Natural killer cell treated with Interleukin-12 subunit alpha and Interleukin-12 subunit beta and Interleukin-15 and Interleukin-18, amount 100 ng/mL, for 72 hours (primary cell): ENCODE measurements around the gene NELFB. TPM values are rescaled to one million over a fixed set of nuclear protein-coding genes. Genes with fewer than 3 reads are reported as not detected.
A peak's percentile ranks its signal among the peaks of the same experiment; 100 is the strongest.

Source experiments
- ATAC-seq, 2 donors: fragments of 150-1000 bp; cut with Tn5 transposase in 1 of 2; sonication (Bioruptor Pico), chemical (Tn5 transposase) in 1 of 2; 2 replicates each; pipeline ENCODE4 v1.10.0; 2021
- DNase-seq: peaks from one replicate; pipeline ENCODE4 v3.0.0; 2022; ENCODE audit warnings: low spot score
- H3K27ac Mint-ChIP-seq, 2 donors: 1 replicate in 1 of 2; 2 replicates in 1 of 2; pipeline ENCODE4 v1.8.0; 2022; ENCODE audit warnings: mixed read lengths in 2 of 2, mild to moderate bottlenecking in 1 of 2, moderate library complexity in 1 of 2
- H3K27me3 Mint-ChIP-seq, 2 donors: 1 replicate in 1 of 2; 2 replicates in 1 of 2; pipeline ENCODE4 v1.8.0; 2022; ENCODE audit warnings: mixed read lengths in 2 of 2
- H3K36me3 Mint-ChIP-seq: one replicate; pipeline ENCODE4 v1.8.0; 2022; ENCODE audit warnings: mixed read lengths
- H3K4me1 Mint-ChIP-seq, 2 donors: 1 replicate in 1 of 2; 2 replicates in 1 of 2; pipeline ENCODE4 v1.8.0; 2022; ENCODE audit warnings: low read depth in 2 of 2, mixed read lengths in 2 of 2, mild to moderate bottlenecking in 1 of 2
- H3K4me3 Mint-ChIP-seq: one replicate; pipeline ENCODE4 v1.8.0; 2022; ENCODE audit warnings: mixed read lengths
- H3K9me3 Mint-ChIP-seq: 2 replicates; pipeline ENCODE4 v1.8.0; 2022; ENCODE audit warnings: mixed read lengths
- total RNA-seq, 2 donors: library from RNA; stranded (reverse); gene quantifications; one replicate each; pipeline ENCODE4 v1.2.3, GENCODE V29; 2022

The NELFB gene
- total RNA-seq, 2 donors from 2014 or later: 58.8 to 90.3 TPM

GRCh38 chr9:137312852-137313325 is 57.8 kb downstream of the NELFB start:
- no peaks in the 10 kb centered on the region for H3K36me3 Mint-ChIP-seq
- ATAC-seq: no peak
- H3K9me3 Mint-ChIP-seq: no peaks in the 10 kb centered on the region
- H3K27me3 Mint-ChIP-seq: no peaks in the 10 kb centered on the region
- no peak overlapping the region for H3K4me3 Mint-ChIP-seq
- no peaks in the 10 kb centered on the region for H3K4me1 Mint-ChIP-seq
- no peak for DNase-seq
- H3K27ac Mint-ChIP-seq: no peak overlapping the region

- no peaks in the 10 kb centered on the region for H3K27me3 Mint-ChIP-seq
- DNase-seq: no peak
- H3K27ac Mint-ChIP-seq: no peak overlapping the region
- H3K4me3 Mint-ChIP-seq: no peak overlapping the region
- H3K36me3 Mint-ChIP-seq: no peaks in the 10 kb centered on the region
- no peaks in the 10 kb centered on the region for H3K9me3 Mint-ChIP-seq
- H3K4me1 Mint-ChIP-seq: no peaks in the 10 kb centered on the region
- ATAC-seq: no peak
These were observed 58.3 kb downstream of the NELFB start for GRCh38 chr9:137313326-137313936.

GRCh38 chr9:137313956-137314560 is 58.9 kb downstream of the NELFB start:
- ATAC-seq: no peak
- Mint-ChIP-seq H3K27me3 (no peaks in the 10 kb centered on the region), H3K36me3 (no peaks in the 10 kb centered on the region), H3K27ac (no peak overlapping the region), H3K4me1 (no peaks in the 10 kb centered on the region), H3K4me3 (no peak overlapping the region), H3K9me3 (no peaks in the 10 kb centered on the region)
- DNase-seq: no peak

- Mint-ChIP-seq H3K4me3 (no peak overlapping the region), H3K27ac (no peak overlapping the region), H3K9me3 (no peaks in the 10 kb centered on the region), H3K4me1 (peaks cover 0 to 2% of the 10 kb centered on the region in 2 donors), H3K36me3 (no peaks in the 10 kb centered on the region), H3K27me3 (no peaks in the 10 kb centered on the region)
- no peak for DNase-seq
- ATAC-seq: no peak
These were observed 59.7 kb downstream of the NELFB start for GRCh38 chr9:137314561-137315560.

- H3K36me3 Mint-ChIP-seq: no peaks in the 10 kb centered on the region
- no peak overlapping the region for H3K4me3 Mint-ChIP-seq
- DNase-seq (no peak), ATAC-seq (no peak)
- no peaks in the 10 kb centered on the region for H3K27me3 Mint-ChIP-seq
- H3K9me3 Mint-ChIP-seq: no peaks in the 10 kb centered on the region
- peaks cover 0 to 6% of the 10 kb centered on the region in 2 donors for H3K4me1 Mint-ChIP-seq
- H3K27ac Mint-ChIP-seq: no peak overlapping the region
These were observed 60.5 kb downstream of the NELFB start for GRCh38 chr9:137315581-137316011.

GRCh38 chr9:137316012-137316981 is 61.2 kb downstream of the NELFB start:
- ATAC-seq (peak; percentile 28 to 36), DNase-seq (no peak)
- no peaks in the 10 kb centered on the region for H3K9me3 Mint-ChIP-seq
- H3K36me3 Mint-ChIP-seq: no peaks in the 10 kb centered on the region
- no peak overlapping the region for H3K27ac Mint-ChIP-seq
- peaks cover 0 to 7% of the 10 kb centered on the region in 2 donors for H3K4me1 Mint-ChIP-seq
- no peaks in the 10 kb centered on the region for H3K27me3 Mint-ChIP-seq
- no peak overlapping the region for H3K4me3 Mint-ChIP-seq

GRCh38 chr9:137317021-137317717 is 62.0 kb downstream of the NELFB start:
- ATAC-seq (no peak), DNase-seq (no peak)
- Mint-ChIP-seq H3K27me3 (no peaks in the 10 kb centered on the region), H3K9me3 (no peaks in the 10 kb centered on the region), H3K4me3 (no peak overlapping the region), H3K27ac (no peak overlapping the region), H3K36me3 (no peaks in the 10 kb centered on the region), H3K4me1 (peaks cover 0 to 7% of the 10 kb centered on the region in 2 donors)

GRCh38 chr9:137317718-137318511 is 62.8 kb downstream of the NELFB start:
- Mint-ChIP-seq H3K27ac (no peak overlapping the region), H3K9me3 (no peaks in the 10 kb centered on the region), H3K4me3 (no peak overlapping the region), H3K27me3 (no peaks in the 10 kb centered on the region), H3K4me1 (peaks cover 0 to 7% of the 10 kb centered on the region in 2 donors), H3K36me3 (no peaks in the 10 kb centered on the region)
- DNase-seq (peak; percentile 57), ATAC-seq (no peak)

GRCh38 chr9:137318602-137319001 is 63.5 kb downstream of the NELFB start:
- H3K36me3 Mint-ChIP-seq: no peaks in the 10 kb centered on the region
- ATAC-seq (no peak), DNase-seq (peak; percentile 58)
- H3K27me3 Mint-ChIP-seq: no peaks in the 10 kb centered on the region
- H3K27ac Mint-ChIP-seq: no peak overlapping the region
- H3K4me1 Mint-ChIP-seq: peaks cover 0 to 7% of the 10 kb centered on the region in 2 donors
- no peaks in the 10 kb centered on the region for H3K9me3 Mint-ChIP-seq
- no peak overlapping the region for H3K4me3 Mint-ChIP-seq

GRCh38 chr9:137319011-137319738 is 64.0 kb downstream of the NELFB start:
- H3K36me3 Mint-ChIP-seq: no peaks in the 10 kb centered on the region
- DNase-seq (no peak), ATAC-seq (no peak)
- no peaks in the 10 kb centered on the region for H3K27me3 Mint-ChIP-seq
- H3K27ac Mint-ChIP-seq: no peak overlapping the region
- H3K4me1 Mint-ChIP-seq: peaks cover 0 to 7% of the 10 kb centered on the region in 2 donors
- no peak overlapping the region for H3K4me3 Mint-ChIP-seq
- H3K9me3 Mint-ChIP-seq: no peaks in the 10 kb centered on the region

- Mint-ChIP-seq H3K27ac (peak overlapping the region; percentile 14 to 50), H3K36me3 (no peaks in the 10 kb centered on the region), H3K27me3 (no peaks in the 10 kb centered on the region), H3K4me3 (no peak overlapping the region), H3K9me3 (no peaks in the 10 kb centered on the region), H3K4me1 (peaks cover 0 to 7% of the 10 kb centered on the region in 2 donors)
- ATAC-seq: no peak
- no peak for DNase-seq
These were observed 64.8 kb downstream of the NELFB start for GRCh38 chr9:137319739-137320551.
